MM.1S (cell line): ENCODE measurements around the gene CDC14A.
A peak's percentile ranks its signal among the peaks of the same experiment; 100 is the strongest.
"Not testable (repeated sequence)": the region's sequence is repeated elsewhere in the genome, so short reads cannot be mapped to it uniquely, and the experiment has no call there.

ENCODE experiments used
- DNase-seq: peaks from one replicate; pipeline ENCODE4 v3.0.0-alpha.2; 2015
- H2AFZ ChIP-seq: fragments of 300-600 bp; sonication (generic); 2 replicates; pipeline ENCODE4 v1.6.0; 2016; ENCODE audit warnings: antibody characterized with exemption, low read length
- H3F3A ChIP-seq: fragments of 300-600 bp; sonication (generic); 2 replicates; pipeline ENCODE4 v1.6.1; 2016; ENCODE audit warnings: mild to moderate bottlenecking, antibody characterized with exemption, low read length, moderate library complexity, mixed read lengths; ENCODE audit not compliant: insufficient read depth
- H3K27ac ChIP-seq: fragments of 300-600 bp; sonication (generic); 2 replicates; pipeline ENCODE4 v1.5.1; 2016; ENCODE audit warnings: mild to moderate bottlenecking, low read length
- H3K27me3 ChIP-seq: fragments of 300-600 bp; sonication (generic); replicated peaks from 2 replicates; pipeline ENCODE4 v1.6.0; 2016; ENCODE audit warnings: low read length; ENCODE audit not compliant: insufficient read depth
- H3K36me3 ChIP-seq: fragments of 300-600 bp; sonication (generic); replicated peaks from 2 replicates; pipeline ENCODE4 v1.6.1; 2016; ENCODE audit warnings: mild to moderate bottlenecking, low read length, mixed read lengths; ENCODE audit not compliant: insufficient read depth
- H3K4me1 ChIP-seq: fragments of 300-600 bp; sonication (generic); 2 replicates; pipeline ENCODE4 v1.6.1; 2016; ENCODE audit warnings: low read length, mixed read lengths
- H3K4me2 ChIP-seq: fragments of 300-600 bp; sonication (generic); 2 replicates; pipeline ENCODE4 v1.6.0; 2016; ENCODE audit warnings: low read depth, low read length
- H3K4me3 ChIP-seq: fragments of 300-600 bp; sonication (generic); 2 replicates; pipeline ENCODE4 v1.5.1; 2016; ENCODE audit warnings: low read length, mixed read lengths
- H3K79me2 ChIP-seq: fragments of 300-600 bp; sonication (generic); 2 replicates; pipeline ENCODE4 v1.6.1; 2016; ENCODE audit warnings: mixed run types, low read length, mixed read lengths
- H3K9ac ChIP-seq: fragments of 300-600 bp; sonication (generic); 2 replicates; pipeline ENCODE4 v1.6.1; 2016; ENCODE audit warnings: low read length, mixed read lengths
- H3K9me2 ChIP-seq: fragments of 300-600 bp; sonication (generic); replicated peaks from 2 replicates; pipeline ENCODE4 v1.6.1; 2016; ENCODE audit warnings: mild to moderate bottlenecking, low read length, mixed read lengths; ENCODE audit not compliant: insufficient read depth
- H3K9me3 ChIP-seq: fragments of 300-600 bp; sonication (generic); replicated peaks from 2 replicates; pipeline ENCODE4 v1.6.1; 2016; ENCODE audit warnings: mild to moderate bottlenecking, low read length, mixed read lengths; ENCODE audit not compliant: insufficient read depth
- H4K20me1 ChIP-seq: fragments of 300-600 bp; sonication (generic); 2 replicates; pipeline ENCODE4 v1.6.1; 2016; ENCODE audit warnings: mild to moderate bottlenecking, low read length, moderate library complexity, mixed read lengths; ENCODE audit not compliant: insufficient read depth
- CTCF ChIP-seq: fragments of 300-600 bp; sonication (generic); IDR thresholded peaks from 2 replicates; pipeline ENCODE4 v1.5.1; 2016; ENCODE audit warnings: antibody characterized with exemption, low read length, mixed read lengths
- EZH2 ChIP-seq: fragments of 300-600 bp; sonication (generic); optimal IDR thresholded peaks from 2 replicates; pipeline ENCODE3; 2017; ENCODE audit warnings: low read depth, mild to moderate bottlenecking, antibody characterized with exemption, low read length, mixed read lengths
- EZH2phosphoT487 ChIP-seq: fragments of 300-600 bp; sonication (generic); IDR thresholded peaks from 2 replicates; pipeline ENCODE4 v1.6.1; 2018; ENCODE audit warnings: antibody characterized with exemption, low read length

Gene CDC14A

GRCh38 chr1:100398648-100399047, 46.3 kb downstream of the CDC14A start:
- no peaks in the 10 kb centered on the region for H3K4me1 ChIP-seq
- no peak overlapping the region for H3K27ac ChIP-seq
- no peak overlapping the region for H3K9ac ChIP-seq
- DNase-seq, result no peak
- H3K4me3 ChIP-seq, result no peak overlapping the region
- H2AFZ ChIP-seq, result no peak overlapping the region
- TF ChIP-seq CTCF (no peak), EZH2phosphoT487 (no peak), EZH2 (no peak)
- H3F3A ChIP-seq, result no peaks in the 10 kb centered on the region
- no peak overlapping the region for H3K4me2 ChIP-seq
- no peaks in the 10 kb centered on the region for H3K27me3 ChIP-seq
- no peaks in the 10 kb centered on the region for H3K9me3 ChIP-seq
- H4K20me1 ChIP-seq, result no peaks in the 10 kb centered on the region
- no peaks in the 10 kb centered on the region for H3K9me2 ChIP-seq
- no peaks in the 10 kb centered on the region for H3K36me3 ChIP-seq
- H3K79me2 ChIP-seq, result no peaks in the 10 kb centered on the region

- Histone ChIP-seq H3K27ac (peak overlapping the region; percentile 32; the same call in 1 of the 2 replicates), H3K9me3 (no peaks in the 10 kb centered on the region), H3K4me1 (no peaks in the 10 kb centered on the region), H3K4me3 (no peak overlapping the region), H3F3A (no peaks in the 10 kb centered on the region), H3K79me2 (no peaks in the 10 kb centered on the region), H3K27me3 (no peaks in the 10 kb centered on the region), H3K36me3 (no peaks in the 10 kb centered on the region), H4K20me1 (no peaks in the 10 kb centered on the region), H2AFZ (no peak overlapping the region), H3K9me2 (no peaks in the 10 kb centered on the region), H3K4me2 (peak overlapping the region; percentile 64), H3K9ac (no peak overlapping the region)
- TF ChIP-seq EZH2phosphoT487 (no peak), CTCF (no peak), EZH2 (no peak)
- DNase-seq, result peak; percentile 45
Measured at GRCh38 chr1:100400404-100400803, 48.1 kb downstream of the CDC14A start.

GRCh38 chr1:100404821-100405220, 52.5 kb downstream of the CDC14A start:
- no peak overlapping the region for H3K27ac ChIP-seq
- no peaks in the 10 kb centered on the region for H3K36me3 ChIP-seq
- H3K4me1 ChIP-seq, result no peaks in the 10 kb centered on the region
- no peaks in the 10 kb centered on the region for H3K79me2 ChIP-seq
- H3K9ac ChIP-seq, result no peak overlapping the region
- DNase-seq, result no peak
- no peaks in the 10 kb centered on the region for H3F3A ChIP-seq
- TF ChIP-seq CTCF, result no peak
- no peak for TF ChIP-seq EZH2phosphoT487
- no peak for TF ChIP-seq EZH2
- no peak overlapping the region for H2AFZ ChIP-seq
- no peaks in the 10 kb centered on the region for H3K9me3 ChIP-seq
- no peaks in the 10 kb centered on the region for H3K27me3 ChIP-seq
- H3K4me2 ChIP-seq, result no peak overlapping the region
- no peaks in the 10 kb centered on the region for H4K20me1 ChIP-seq
- no peaks in the 10 kb centered on the region for H3K9me2 ChIP-seq
- no peak overlapping the region for H3K4me3 ChIP-seq

GRCh38 chr1:100405902-100406301, 53.6 kb downstream of the CDC14A start:
- DNase-seq, H2AFZ ChIP-seq, H4K20me1 ChIP-seq, H3K27ac ChIP-seq, H3K9me3 ChIP-seq, H3K79me2 ChIP-seq, H3K4me2 ChIP-seq, H3K27me3 ChIP-seq, H3K4me3 ChIP-seq, H3F3A ChIP-seq, H3K9me2 ChIP-seq, H3K9ac ChIP-seq, H3K36me3 ChIP-seq, H3K4me1 ChIP-seq: not testable (repeated sequence)

- not testable (repeated sequence) for H3K9me3 ChIP-seq, H3K36me3 ChIP-seq, H3K27me3 ChIP-seq, H3F3A ChIP-seq, DNase-seq, H3K27ac ChIP-seq, H3K4me1 ChIP-seq, H3K9ac ChIP-seq, H3K4me2 ChIP-seq, H3K79me2 ChIP-seq, H2AFZ ChIP-seq, H3K9me2 ChIP-seq, H4K20me1 ChIP-seq, H3K4me3 ChIP-seq
Measured at GRCh38 chr1:100407390-100407789, 55.1 kb downstream of the CDC14A start.
